Measurements from ENCODE around the gene GPRASP1.
"Not testable (repeated sequence)": the region's sequence is repeated elsewhere in the genome, so short reads cannot be mapped to it uniquely, and the experiment has no call there.

Gene GPRASP1

GRCh38 chrX:102651242-102652011, at the start of gene GPRASP1:
Gene GPRASP1 (plus strand): TSS chrX:102651483. CDS start chrX:102653914, 2,431 bp downstream.
- DNase-seq (ENCODE audit: low read depth, low spot score), result no peak

- DNase-seq (ENCODE audit: low read depth, low spot score), result no peak
These were observed 47.0 kb upstream of the GPRASP1 start for GRCh38 chrX:102604327-102604726.

- no peak for DNase-seq (ENCODE audit: low read depth, low spot score)
These were observed 45.2 kb upstream of the GPRASP1 start for GRCh38 chrX:102606115-102606514.

GRCh38 chrX:102610905-102611304, 40.4 kb upstream of the GPRASP1 start:
- DNase-seq (ENCODE audit: low read depth, low spot score), result no peak

- no peak for DNase-seq (ENCODE audit: low read depth, low spot score)
These were observed 27.2 kb upstream of the GPRASP1 start for GRCh38 chrX:102624105-102624504.

GRCh38 chrX:102627640-102628039, 23.6 kb upstream of the GPRASP1 start:
- DNase-seq (ENCODE audit: low read depth, low spot score), result no peak

- no peak for DNase-seq (ENCODE audit: low read depth, low spot score)
These were observed 13.7 kb upstream of the GPRASP1 start for GRCh38 chrX:102637561-102637960.

GRCh38 chrX:102650903-102651241, 411 bp upstream of the GPRASP1 start:
- DNase-seq (ENCODE audit: low read depth, low spot score), result no peak

- DNase-seq (ENCODE audit: low read depth, low spot score), result no peak
These were observed 877 bp downstream of the GPRASP1 start for GRCh38 chrX:102652031-102652688.

- no peak for DNase-seq (ENCODE audit: low read depth, low spot score)
These were observed 3.4 kb downstream of the GPRASP1 start for GRCh38 chrX:102654696-102655095.

- DNase-seq (ENCODE audit: low read depth, low spot score), result no peak
These were observed 7.3 kb downstream of the GPRASP1 start for GRCh38 chrX:102658556-102658955.

- peak; percentile 62 for DNase-seq (ENCODE audit: low read depth, low spot score)
These were observed 8.8 kb downstream of the GPRASP1 start for GRCh38 chrX:102659790-102660757.

- not testable (repeated sequence) for DNase-seq (ENCODE audit: low read depth, low spot score)
These were observed 12.5 kb downstream of the GPRASP1 start for GRCh38 chrX:102663820-102664219.

- DNase-seq (ENCODE audit: low read depth, low spot score), result not testable (repeated sequence)
These were observed 15.8 kb downstream of the GPRASP1 start for GRCh38 chrX:102667034-102667433.

GRCh38 chrX:102669526-102669925, 18.2 kb downstream of the GPRASP1 start:
- DNase-seq (ENCODE audit: low read depth, low spot score), result no peak

GRCh38 chrX:102672856-102673255, 21.6 kb downstream of the GPRASP1 start:
- DNase-seq (ENCODE audit: low read depth, low spot score), result no peak

GRCh38 chrX:102677479-102677878, 26.2 kb downstream of the GPRASP1 start:
- not testable (repeated sequence) for DNase-seq (ENCODE audit: low read depth, low spot score)

GRCh38 chrX:102684772-102685520, 33.7 kb downstream of the GPRASP1 start:
- no peak for DNase-seq (ENCODE audit: low read depth, low spot score)

- DNase-seq (ENCODE audit: low read depth, low spot score), result no peak
These were observed 43.5 kb downstream of the GPRASP1 start for GRCh38 chrX:102694749-102695148.

GRCh38 chrX:102696306-102696705, 45.0 kb downstream of the GPRASP1 start:
- no peak for DNase-seq (ENCODE audit: low read depth, low spot score)

GRCh38 chrX:102697494-102697893, 46.2 kb downstream of the GPRASP1 start:
- no peak for DNase-seq (ENCODE audit: low read depth, low spot score)
